Right lobe of liver (tissue), 4 donors: Measurements from ENCODE around the gene ADGRD1.

Source experiments
- CTCF ChIP-seq, 4 donors: fragments of 200-600 bp in 3 of 4; fragments of 450-650 bp in 1 of 4; IDR thresholded peaks; one replicate each; pipeline versions ENCODE4 v1.5.1 to v1.8.0; 2016 to 2022; ENCODE audit warnings: antibody characterized with exemption in 4 of 4, mild to moderate bottlenecking in 2 of 4
- POLR2A ChIP-seq: fragments of 450-650 bp; IDR thresholded peaks from one replicate; pipeline ENCODE4 v1.6.1; 2017; ENCODE audit warnings: antibody characterized with exemption, mild to moderate bottlenecking
- donor health status: DM: no; HTN: no; CAD: no.
- donor health status: DM: no; HTN: no; CAD: no.
- donor health status: DM: no; HTN: yes; CAD: no.

- no peak for TF ChIP-seq CTCF (IDR thresholded peaks at IDR 0.05)
- TF ChIP-seq POLR2A: no peak
These were observed 62.1 kb downstream of the ADGRD1 start for GRCh38 chr12:131015581-131016337.
